WTC11 (cell line): Measurements from ENCODE around the gene ERVW-1. TPM values are rescaled to one million over a fixed set of nuclear protein-coding genes. Genes with fewer than 3 reads are reported as not detected.

Experiments used
- ATAC-seq: fragments of 200-7000 bp; cut with Tn5 transposase; 2 replicates; pipeline ENCODE4 v1.10.0; 2021; ENCODE audit warnings: mild to moderate bottlenecking, moderate library complexity
- CTCF ChIA-PET: fragments of 300-600 bp; sonication (Branson Sonifier 250); formaldehyde crosslinking; loops from one replicate; lab custom pipeline; 2021; ENCODE audit warnings: antibody characterized with exemption; lab: Charles Lee
- POLR2A ChIA-PET: fragments of 350-600 bp; sonication (Branson Sonifier 250); formaldehyde crosslinking; loops from one replicate; lab custom pipeline; 2021; ENCODE audit warnings: antibody characterized with exemption; lab: Charles Lee
- DNase-seq: peaks from one replicate; pipeline ENCODE4 v3.0.0; 2021; ENCODE audit warnings: low spot score
- H3K27ac Mint-ChIP-seq: 2 replicates; pipeline ENCODE4 v1.8.0; 2021; ENCODE audit warnings: mixed read lengths
- H3K27me3 Mint-ChIP-seq: 2 replicates; pipeline ENCODE4 v1.8.0; 2021; ENCODE audit warnings: low read depth, mild to moderate bottlenecking, moderate library complexity, mixed read lengths
- H3K36me3 Mint-ChIP-seq: 2 replicates; pipeline ENCODE4 v1.8.0; 2021; ENCODE audit warnings: mixed read lengths
- H3K4me1 Mint-ChIP-seq: 2 replicates; pipeline ENCODE4 v1.8.0; 2022; ENCODE audit warnings: mixed read lengths
- H3K4me3 Mint-ChIP-seq: 2 replicates; pipeline ENCODE4 v1.8.0; 2021; ENCODE audit warnings: mild to moderate bottlenecking, moderate library complexity, mixed read lengths
- H3K9me3 Mint-ChIP-seq: 2 replicates; pipeline ENCODE4 v1.8.0; 2021; ENCODE audit warnings: mixed read lengths
- GABPB1 ChIP-seq: sonication (generic); formaldehyde crosslinking; IDR thresholded peaks from 2 replicates; pipeline ENCODE4 v1.8.1; 2023; ENCODE audit warnings: mild to moderate bottlenecking, missing genetic modification reagents
- HMGA2 ChIP-seq: fragments of 250-450 bp; sonication (Bioruptor Pico); IDR thresholded peaks from 2 replicates; pipeline ENCODE4 v1.4.0; 2021; ENCODE audit warnings: mild to moderate bottlenecking, moderate library complexity
- IRF2 ChIP-seq: sonication (generic); formaldehyde crosslinking; IDR thresholded peaks from 2 replicates; pipeline ENCODE4 v1.8.0; 2022; ENCODE audit warnings: low read depth, missing genetic modification reagents, borderline replicate concordance
- JAZF1 ChIP-seq: fragments of 250-450 bp; sonication (Bioruptor Pico); IDR thresholded peaks from 2 replicates; pipeline ENCODE4 v1.9.0; 2021; ENCODE audit warnings: moderate library complexity, mild to moderate bottlenecking, inconsistent platforms
- NFE2L1 ChIP-seq: sonication (generic); formaldehyde crosslinking; IDR thresholded peaks from 2 replicates; pipeline ENCODE4 v1.8.1; 2023; ENCODE audit warnings: missing genetic modification reagents
- NR3C1 ChIP-seq: sonication (generic); formaldehyde crosslinking; conservative IDR thresholded peaks from 2 replicates; pipeline ENCODE4 v1.8.1; 2023; ENCODE audit warnings: low read depth, mild to moderate bottlenecking, missing genetic modification reagents
- TCF7 ChIP-seq: sonication (generic); formaldehyde crosslinking; IDR thresholded peaks from 2 replicates; pipeline ENCODE4 v1.8.0; 2022; ENCODE audit warnings: mild to moderate bottlenecking, low read depth, missing genetic modification reagents, moderate library complexity
- TEAD1 ChIP-seq: sonication (generic); formaldehyde crosslinking; IDR thresholded peaks from 2 replicates; pipeline ENCODE4 v1.8.0; 2022; ENCODE audit warnings: mild to moderate bottlenecking, missing genetic modification reagents
- ZNF671 ChIP-seq: fragments of 250-450 bp; sonication (Bioruptor Pico); IDR thresholded peaks from 2 replicates; pipeline ENCODE4 v1.8.0; 2021; ENCODE audit warnings: mild to moderate bottlenecking
- total RNA-seq: library from RNA; stranded (reverse); gene quantifications from 3 replicates; pipeline ENCODE4 v1.2.3, GENCODE V29; 2021
- TF ChIP-seq, protein P1 (sequence below): sonication (generic); formaldehyde crosslinking; conservative IDR thresholded peaks from 2 replicates; pipeline ENCODE4 v1.8.1; 2023; ENCODE audit warnings: mild to moderate bottlenecking, low read depth, missing genetic modification reagents, moderate library complexity
- TF ChIP-seq, protein P2 (sequence below): sonication (generic); formaldehyde crosslinking; conservative IDR thresholded peaks from 2 replicates; pipeline ENCODE4 v1.8.1; 2022; ENCODE audit warnings: mild to moderate bottlenecking, missing genetic modification reagents
- TF ChIP-seq, protein P3 (sequence below): fragments of 250-450 bp; sonication (Bioruptor Pico); IDR thresholded peaks from 2 replicates; pipeline ENCODE4 v2.1.2; 2022; ENCODE audit warnings: mild to moderate bottlenecking, moderate library complexity
- TF ChIP-seq, protein P4 (sequence below): fragments of 250-450 bp; sonication (Bioruptor Pico); IDR thresholded peaks from 2 replicates; pipeline ENCODE4 v1.9.0; 2021; ENCODE audit warnings: mild to moderate bottlenecking, borderline replicate concordance
- TF ChIP-seq, protein P5 (sequence below): sonication (generic); formaldehyde crosslinking; IDR thresholded peaks from 2 replicates; pipeline ENCODE4 v1.8.0; 2022; ENCODE audit warnings: mild to moderate bottlenecking, missing genetic modification reagents
- TF ChIP-seq, protein P6 (sequence below): sonication (generic); formaldehyde crosslinking; IDR thresholded peaks from 2 replicates; pipeline ENCODE4 v1.8.1; 2023; ENCODE audit warnings: mild to moderate bottlenecking, missing genetic modification reagents
- TF ChIP-seq, protein P7 (sequence below): sonication (generic); formaldehyde crosslinking; IDR thresholded peaks from 2 replicates; pipeline ENCODE4 v1.8.0; 2022; ENCODE audit warnings: mild to moderate bottlenecking, missing genetic modification reagents
- TF ChIP-seq, protein P8 (sequence below): fragments of 250-450 bp; sonication (Bioruptor Pico); conservative IDR thresholded peaks from 2 replicates; pipeline ENCODE4 v1.9.0; 2021; ENCODE audit warnings: mild to moderate bottlenecking

ERVW-1 gene
- total RNA-seq, 1 experiment from 2014 or later, result 0.07 TPM

DNA sequence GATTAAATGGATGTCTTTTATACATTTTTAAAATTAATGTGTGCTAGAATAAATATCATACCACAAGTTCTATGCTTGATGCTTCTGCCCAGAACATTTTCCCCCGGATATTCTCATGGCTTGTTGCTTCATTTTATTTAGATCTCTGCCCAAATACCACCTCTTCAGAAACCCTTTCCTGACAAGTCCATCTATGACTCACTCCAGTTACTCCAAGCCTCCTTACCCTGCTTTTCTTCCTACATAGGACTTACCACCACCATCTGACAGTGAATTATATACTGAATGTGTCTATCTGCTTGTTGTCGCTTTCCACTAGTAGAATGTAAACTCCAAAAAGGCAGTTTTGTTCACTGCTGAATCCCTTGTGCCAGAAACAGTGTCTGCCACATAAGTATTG, 19.1 kb upstream of the ERVW-1 start:
- Mint-ChIP-seq H3K36me3 (peaks cover 38% of the 10 kb centered on the region), H3K4me1 (no peaks in the 10 kb centered on the region), H3K4me3 (no peak overlapping the region), H3K27ac (peak overlapping the region; percentile 0; the same call in 1 of the 2 replicates), H3K27me3 (no peaks in the 10 kb centered on the region), H3K9me3 (no peaks in the 10 kb centered on the region)
- DNase-seq, result no peak
- ChIA-PET CTCF (no interaction called here), POLR2A (no interaction called here)
- no peak for ATAC-seq
- TF ChIP-seq, protein P1, sequence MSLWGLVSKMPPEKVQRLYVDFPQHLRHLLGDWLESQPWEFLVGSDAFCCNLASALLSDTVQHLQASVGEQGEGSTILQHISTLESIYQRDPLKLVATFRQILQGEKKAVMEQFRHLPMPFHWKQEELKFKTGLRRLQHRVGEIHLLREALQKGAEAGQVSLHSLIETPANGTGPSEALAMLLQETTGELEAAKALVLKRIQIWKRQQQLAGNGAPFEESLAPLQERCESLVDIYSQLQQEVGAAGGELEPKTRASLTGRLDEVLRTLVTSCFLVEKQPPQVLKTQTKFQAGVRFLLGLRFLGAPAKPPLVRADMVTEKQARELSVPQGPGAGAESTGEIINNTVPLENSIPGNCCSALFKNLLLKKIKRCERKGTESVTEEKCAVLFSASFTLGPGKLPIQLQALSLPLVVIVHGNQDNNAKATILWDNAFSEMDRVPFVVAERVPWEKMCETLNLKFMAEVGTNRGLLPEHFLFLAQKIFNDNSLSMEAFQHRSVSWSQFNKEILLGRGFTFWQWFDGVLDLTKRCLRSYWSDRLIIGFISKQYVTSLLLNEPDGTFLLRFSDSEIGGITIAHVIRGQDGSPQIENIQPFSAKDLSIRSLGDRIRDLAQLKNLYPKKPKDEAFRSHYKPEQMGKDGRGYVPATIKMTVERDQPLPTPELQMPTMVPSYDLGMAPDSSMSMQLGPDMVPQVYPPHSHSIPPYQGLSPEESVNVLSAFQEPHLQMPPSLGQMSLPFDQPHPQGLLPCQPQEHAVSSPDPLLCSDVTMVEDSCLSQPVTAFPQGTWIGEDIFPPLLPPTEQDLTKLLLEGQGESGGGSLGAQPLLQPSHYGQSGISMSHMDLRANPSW (CRISPR knock-in tag), result no peak
- TF ChIP-seq NFE2L1 (CRISPR knock-in tag) (no peak), TEAD1 (CRISPR knock-in tag) (no peak), HMGA2 (CRISPR knock-in tag) (no peak)
- TF ChIP-seq, protein P2, sequence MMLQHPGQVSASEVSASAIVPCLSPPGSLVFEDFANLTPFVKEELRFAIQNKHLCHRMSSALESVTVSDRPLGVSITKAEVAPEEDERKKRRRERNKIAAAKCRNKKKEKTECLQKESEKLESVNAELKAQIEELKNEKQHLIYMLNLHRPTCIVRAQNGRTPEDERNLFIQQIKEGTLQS (CRISPR knock-in tag), result no peak
- TF ChIP-seq, protein P3, sequence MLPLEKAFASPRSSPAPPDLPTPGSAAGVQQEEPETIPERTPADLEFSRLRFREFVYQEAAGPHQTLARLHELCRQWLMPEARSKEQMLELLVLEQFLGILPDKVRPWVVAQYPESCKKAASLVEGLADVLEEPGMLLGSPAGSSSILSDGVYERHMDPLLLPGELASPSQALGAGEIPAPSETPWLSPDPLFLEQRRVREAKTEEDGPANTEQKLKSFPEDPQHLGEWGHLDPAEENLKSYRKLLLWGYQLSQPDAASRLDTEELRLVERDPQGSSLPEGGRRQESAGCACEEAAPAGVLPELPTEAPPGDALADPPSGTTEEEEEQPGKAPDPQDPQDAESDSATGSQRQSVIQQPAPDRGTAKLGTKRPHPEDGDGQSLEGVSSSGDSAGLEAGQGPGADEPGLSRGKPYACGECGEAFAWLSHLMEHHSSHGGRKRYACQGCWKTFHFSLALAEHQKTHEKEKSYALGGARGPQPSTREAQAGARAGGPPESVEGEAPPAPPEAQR (CRISPR knock-in tag), result no peak

DNA sequence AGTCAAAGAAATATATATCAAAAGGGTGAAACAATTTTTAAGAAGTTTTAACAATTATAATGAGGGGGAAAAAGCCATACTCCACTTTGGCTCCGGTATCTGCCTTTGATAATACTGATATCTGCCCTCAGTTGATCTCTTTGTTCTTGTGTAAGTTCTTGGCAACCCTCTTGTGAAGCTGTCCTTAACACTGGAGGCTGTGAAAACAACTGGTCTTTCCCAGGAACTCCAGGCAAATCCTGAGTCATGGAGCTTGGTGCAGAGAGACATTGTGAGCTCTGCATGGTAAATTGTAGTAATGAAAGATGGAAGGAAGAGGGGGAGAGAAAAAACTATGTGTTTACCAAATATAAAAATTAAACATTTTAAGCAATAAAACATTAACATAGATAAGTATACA, 11.9 kb upstream of the ERVW-1 start:
- CTCF ChIA-PET, result interaction anchor here (1.0 kb wide), 1 partner anchor 28 kb away, joined by 3 read pairs; no protein-coding TSS in a partner anchor
- H3K9me3 Mint-ChIP-seq, result no peaks in the 10 kb centered on the region
- POLR2A ChIA-PET, result no interaction called here
- H3K27ac Mint-ChIP-seq, result no peak overlapping the region
- peaks cover 46% of the 10 kb centered on the region for H3K36me3 Mint-ChIP-seq
- H3K4me1 Mint-ChIP-seq, result no peaks in the 10 kb centered on the region
- no peak for ATAC-seq
- TF ChIP-seq, protein P4, sequence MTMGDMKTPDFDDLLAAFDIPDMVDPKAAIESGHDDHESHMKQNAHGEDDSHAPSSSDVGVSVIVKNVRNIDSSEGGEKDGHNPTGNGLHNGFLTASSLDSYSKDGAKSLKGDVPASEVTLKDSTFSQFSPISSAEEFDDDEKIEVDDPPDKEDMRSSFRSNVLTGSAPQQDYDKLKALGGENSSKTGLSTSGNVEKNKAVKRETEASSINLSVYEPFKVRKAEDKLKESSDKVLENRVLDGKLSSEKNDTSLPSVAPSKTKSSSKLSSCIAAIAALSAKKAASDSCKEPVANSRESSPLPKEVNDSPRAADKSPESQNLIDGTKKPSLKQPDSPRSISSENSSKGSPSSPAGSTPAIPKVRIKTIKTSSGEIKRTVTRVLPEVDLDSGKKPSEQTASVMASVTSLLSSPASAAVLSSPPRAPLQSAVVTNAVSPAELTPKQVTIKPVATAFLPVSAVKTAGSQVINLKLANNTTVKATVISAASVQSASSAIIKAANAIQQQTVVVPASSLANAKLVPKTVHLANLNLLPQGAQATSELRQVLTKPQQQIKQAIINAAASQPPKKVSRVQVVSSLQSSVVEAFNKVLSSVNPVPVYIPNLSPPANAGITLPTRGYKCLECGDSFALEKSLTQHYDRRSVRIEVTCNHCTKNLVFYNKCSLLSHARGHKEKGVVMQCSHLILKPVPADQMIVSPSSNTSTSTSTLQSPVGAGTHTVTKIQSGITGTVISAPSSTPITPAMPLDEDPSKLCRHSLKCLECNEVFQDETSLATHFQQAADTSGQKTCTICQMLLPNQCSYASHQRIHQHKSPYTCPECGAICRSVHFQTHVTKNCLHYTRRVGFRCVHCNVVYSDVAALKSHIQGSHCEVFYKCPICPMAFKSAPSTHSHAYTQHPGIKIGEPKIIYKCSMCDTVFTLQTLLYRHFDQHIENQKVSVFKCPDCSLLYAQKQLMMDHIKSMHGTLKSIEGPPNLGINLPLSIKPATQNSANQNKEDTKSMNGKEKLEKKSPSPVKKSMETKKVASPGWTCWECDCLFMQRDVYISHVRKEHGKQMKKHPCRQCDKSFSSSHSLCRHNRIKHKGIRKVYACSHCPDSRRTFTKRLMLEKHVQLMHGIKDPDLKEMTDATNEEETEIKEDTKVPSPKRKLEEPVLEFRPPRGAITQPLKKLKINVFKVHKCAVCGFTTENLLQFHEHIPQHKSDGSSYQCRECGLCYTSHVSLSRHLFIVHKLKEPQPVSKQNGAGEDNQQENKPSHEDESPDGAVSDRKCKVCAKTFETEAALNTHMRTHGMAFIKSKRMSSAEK, result no peak
- TF ChIP-seq IRF2 (CRISPR knock-in tag), result no peak
- TF ChIP-seq, protein P5, sequence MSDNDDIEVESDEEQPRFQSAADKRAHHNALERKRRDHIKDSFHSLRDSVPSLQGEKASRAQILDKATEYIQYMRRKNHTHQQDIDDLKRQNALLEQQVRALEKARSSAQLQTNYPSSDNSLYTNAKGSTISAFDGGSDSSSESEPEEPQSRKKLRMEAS (CRISPR knock-in tag), result no peak
- DNase-seq, result no peak
- no peaks in the 10 kb centered on the region for H3K27me3 Mint-ChIP-seq
- no peak overlapping the region for H3K4me3 Mint-ChIP-seq

DNA sequence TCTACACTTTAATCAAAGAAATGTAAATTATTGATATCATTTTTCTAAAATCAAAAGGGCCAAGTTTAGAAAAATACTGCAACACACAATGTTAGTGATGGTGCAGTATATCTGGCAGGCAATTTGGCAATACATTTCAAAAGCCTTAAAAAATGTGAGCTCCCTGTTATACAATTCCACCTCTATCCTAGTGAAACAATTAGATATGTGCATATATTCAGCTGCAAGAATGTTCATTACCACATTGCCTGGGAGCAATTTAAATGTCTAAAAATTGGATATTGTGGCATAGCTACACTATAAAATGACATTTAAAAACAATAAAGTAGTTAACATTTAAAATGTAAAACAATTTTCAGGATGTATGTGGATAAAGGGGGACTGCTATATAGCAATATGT, 10.1 kb upstream of the ERVW-1 start:
- POLR2A ChIA-PET, result no interaction called here
- peaks cover 39% of the 10 kb centered on the region for H3K36me3 Mint-ChIP-seq
- no peaks in the 10 kb centered on the region for H3K4me1 Mint-ChIP-seq
- no peak overlapping the region for H3K27ac Mint-ChIP-seq
- CTCF ChIA-PET, result interaction anchor here (0.5 kb wide), 1 partner anchor 103 kb away, joined by 4 read pairs; no protein-coding TSS in a partner anchor
- no peak for DNase-seq
- no peaks in the 10 kb centered on the region for H3K27me3 Mint-ChIP-seq
- ATAC-seq, result no peak
- H3K9me3 Mint-ChIP-seq, result no peaks in the 10 kb centered on the region
- no peak overlapping the region for H3K4me3 Mint-ChIP-seq
- TF ChIP-seq JAZF1 (no peak), TCF7 (CRISPR knock-in tag) (no peak), ZNF671 (no peak), NR3C1 (CRISPR knock-in tag) (no peak), GABPB1 (CRISPR knock-in tag) (no peak)
- TF ChIP-seq, protein P6, sequence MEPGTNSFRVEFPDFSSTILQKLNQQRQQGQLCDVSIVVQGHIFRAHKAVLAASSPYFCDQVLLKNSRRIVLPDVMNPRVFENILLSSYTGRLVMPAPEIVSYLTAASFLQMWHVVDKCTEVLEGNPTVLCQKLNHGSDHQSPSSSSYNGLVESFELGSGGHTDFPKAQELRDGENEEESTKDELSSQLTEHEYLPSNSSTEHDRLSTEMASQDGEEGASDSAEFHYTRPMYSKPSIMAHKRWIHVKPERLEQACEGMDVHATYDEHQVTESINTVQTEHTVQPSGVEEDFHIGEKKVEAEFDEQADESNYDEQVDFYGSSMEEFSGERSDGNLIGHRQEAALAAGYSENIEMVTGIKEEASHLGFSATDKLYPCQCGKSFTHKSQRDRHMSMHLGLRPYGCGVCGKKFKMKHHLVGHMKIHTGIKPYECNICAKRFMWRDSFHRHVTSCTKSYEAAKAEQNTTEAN (CRISPR knock-in tag), result no peak
- TF ChIP-seq, protein P7, sequence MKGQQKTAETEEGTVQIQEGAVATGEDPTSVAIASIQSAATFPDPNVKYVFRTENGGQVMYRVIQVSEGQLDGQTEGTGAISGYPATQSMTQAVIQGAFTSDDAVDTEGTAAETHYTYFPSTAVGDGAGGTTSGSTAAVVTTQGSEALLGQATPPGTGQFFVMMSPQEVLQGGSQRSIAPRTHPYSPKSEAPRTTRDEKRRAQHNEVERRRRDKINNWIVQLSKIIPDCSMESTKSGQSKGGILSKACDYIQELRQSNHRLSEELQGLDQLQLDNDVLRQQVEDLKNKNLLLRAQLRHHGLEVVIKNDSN, result no peak
- TF ChIP-seq, protein P8, sequence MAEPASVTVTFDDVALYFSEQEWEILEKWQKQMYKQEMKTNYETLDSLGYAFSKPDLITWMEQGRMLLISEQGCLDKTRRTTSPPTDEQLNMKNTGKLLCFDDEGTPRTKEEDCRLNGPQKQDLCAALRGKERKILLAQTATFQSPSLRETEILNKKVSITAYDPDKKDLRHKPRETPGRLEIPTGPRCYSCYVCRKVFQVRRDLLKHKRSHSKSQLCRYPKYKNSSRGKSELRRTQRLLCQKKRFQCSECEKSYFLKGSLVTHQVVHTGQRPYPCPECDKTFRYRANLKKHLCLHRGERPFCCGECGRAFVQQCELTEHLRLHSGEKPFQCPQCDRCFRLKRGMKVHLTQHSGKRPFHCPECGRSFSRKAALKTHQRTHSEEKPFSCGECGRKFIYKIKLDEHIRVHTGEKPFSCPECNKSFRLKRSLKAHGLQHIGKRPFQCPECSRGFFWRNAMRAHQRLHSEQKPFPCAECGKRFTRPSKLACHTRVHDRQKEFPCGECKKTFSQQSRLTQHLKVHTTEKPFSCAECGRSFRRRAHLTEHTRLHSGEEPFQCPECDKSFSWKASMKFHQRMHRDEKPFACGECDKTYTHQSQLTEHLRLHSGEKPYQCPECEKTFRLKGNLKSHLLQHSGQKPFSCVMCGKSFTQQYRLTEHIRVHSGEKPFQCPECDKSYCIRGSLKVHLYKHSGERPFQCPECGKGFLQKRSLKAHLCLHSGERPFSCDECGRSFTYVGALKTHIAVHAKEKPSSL (CRISPR knock-in tag), result no peak
